IPS-20b (cell line): ENCODE data around the gene LIMCH1.
"Not testable (repeated sequence)": the region's sequence is repeated elsewhere in the genome, so short reads cannot be mapped to it uniquely, and the experiment has no call there.

ENCODE experiments used
- H3K27ac ChIP-seq: one replicate; pipeline ENCODE4 v1.5.1; 2013; ENCODE audit warnings: low read length
- H3K27me3 ChIP-seq: 2 replicates; pipeline ENCODE4 v1.6.1; 2013; ENCODE audit warnings: mild to moderate bottlenecking, low read length, inconsistent platforms; ENCODE audit not compliant: insufficient read depth
- H3K36me3 ChIP-seq: 2 replicates; pipeline ENCODE4 v1.6.1; 2013; ENCODE audit warnings: low read depth, mild to moderate bottlenecking, inconsistent platforms, low read length, moderate library complexity; ENCODE audit not compliant: insufficient read depth
- H3K4me1 ChIP-seq: 2 replicates; pipeline ENCODE4 v1.6.1; 2013; ENCODE audit warnings: mild to moderate bottlenecking, control low read depth, inconsistent platforms, low read length, moderate library complexity; ENCODE audit not compliant: insufficient read depth
- H3K4me3 ChIP-seq: 2 replicates; pipeline ENCODE4 v1.5.1; 2013; ENCODE audit warnings: mild to moderate bottlenecking, low read length, inconsistent platforms
- H3K9ac ChIP-seq: 2 replicates; pipeline ENCODE4 v1.6.1; 2013; ENCODE audit warnings: low read depth, mild to moderate bottlenecking, inconsistent platforms, low read length, moderate library complexity
- H3K9me3 ChIP-seq: 2 replicates; pipeline ENCODE4 v1.6.1; 2013; ENCODE audit warnings: mild to moderate bottlenecking, low read depth, low read length, inconsistent platforms; ENCODE audit not compliant: insufficient read depth

LIMCH1 gene

GRCh38 chr4:41692717-41693345, 154.9 kb downstream of the LIMCH1 start:
- no peak overlapping the region for H3K27ac ChIP-seq
- H3K27me3 ChIP-seq, result no peaks in the 10 kb centered on the region
- H3K4me1 ChIP-seq, result no peaks in the 10 kb centered on the region
- H3K36me3 ChIP-seq, result peaks cover 5% of the 10 kb centered on the region; the same call in 1 of the 2 replicates
- no peaks in the 10 kb centered on the region for H3K9me3 ChIP-seq
- no peak overlapping the region for H3K9ac ChIP-seq
- H3K4me3 ChIP-seq, result 0 out of 2 replicates have a peak overlapping the region, but pooled peaks have one; percentile 6

- Histone ChIP-seq H3K9me3 (no peaks in the 10 kb centered on the region), H3K9ac (no peak overlapping the region), H3K36me3 (peaks cover 2% of the 10 kb centered on the region; the same call in 1 of the 2 replicates), H3K27me3 (no peaks in the 10 kb centered on the region), H3K4me3 (no peak overlapping the region), H3K4me1 (no peaks in the 10 kb centered on the region), H3K27ac (no peak overlapping the region)
Measured at GRCh38 chr4:41693629-41694028, 155.7 kb downstream of the LIMCH1 start.

- Histone ChIP-seq H3K27ac (no peak overlapping the region), H3K36me3 (no peaks in the 10 kb centered on the region), H3K4me1 (no peaks in the 10 kb centered on the region), H3K4me3 (no peak overlapping the region), H3K9me3 (no peaks in the 10 kb centered on the region), H3K27me3 (no peaks in the 10 kb centered on the region), H3K9ac (no peak overlapping the region)
Measured at GRCh38 chr4:41696131-41696530, 158.2 kb downstream of the LIMCH1 start.

GRCh38 chr4:41696763-41697162, 158.8 kb downstream of the LIMCH1 start:
- no peak overlapping the region for H3K9ac ChIP-seq
- H3K27me3 ChIP-seq, result no peaks in the 10 kb centered on the region
- no peaks in the 10 kb centered on the region for H3K9me3 ChIP-seq
- H3K4me3 ChIP-seq, result no peak overlapping the region
- no peaks in the 10 kb centered on the region for H3K36me3 ChIP-seq
- H3K4me1 ChIP-seq, result no peaks in the 10 kb centered on the region
- H3K27ac ChIP-seq, result no peak overlapping the region

- no peak overlapping the region for H3K4me3 ChIP-seq
- no peaks in the 10 kb centered on the region for H3K36me3 ChIP-seq
- no peaks in the 10 kb centered on the region for H3K4me1 ChIP-seq
- H3K9me3 ChIP-seq, result no peaks in the 10 kb centered on the region
- H3K27me3 ChIP-seq, result peaks cover 9% of the 10 kb centered on the region; the same call in 1 of the 2 replicates
- H3K9ac ChIP-seq, result no peak overlapping the region
- H3K27ac ChIP-seq, result no peak overlapping the region
Measured at GRCh38 chr4:41701983-41702382, 164.0 kb downstream of the LIMCH1 start.

GRCh38 chr4:41702770-41703169, 164.8 kb downstream of the LIMCH1 start:
- Histone ChIP-seq H3K4me3 (no peak overlapping the region), H3K4me1 (no peaks in the 10 kb centered on the region), H3K9ac (no peak overlapping the region), H3K36me3 (no peaks in the 10 kb centered on the region), H3K9me3 (no peaks in the 10 kb centered on the region), H3K27me3 (peaks cover 9% of the 10 kb centered on the region; the same call in 1 of the 2 replicates), H3K27ac (no peak overlapping the region)

- H3K9ac ChIP-seq, result no peak overlapping the region
- no peak overlapping the region for H3K4me3 ChIP-seq
- H3K9me3 ChIP-seq, result no peaks in the 10 kb centered on the region
- H3K4me1 ChIP-seq, result no peaks in the 10 kb centered on the region
- H3K27ac ChIP-seq, result no peak overlapping the region
- H3K27me3 ChIP-seq, result peaks cover 9% of the 10 kb centered on the region; the same call in 1 of the 2 replicates
- no peaks in the 10 kb centered on the region for H3K36me3 ChIP-seq
Measured at GRCh38 chr4:41703785-41704184, 165.8 kb downstream of the LIMCH1 start.

- no peak overlapping the region for H3K4me3 ChIP-seq
- H3K36me3 ChIP-seq, result no peaks in the 10 kb centered on the region
- no peaks in the 10 kb centered on the region for H3K4me1 ChIP-seq
- no peaks in the 10 kb centered on the region for H3K9me3 ChIP-seq
- peaks cover 9% of the 10 kb centered on the region; the same call in 1 of the 2 replicates for H3K27me3 ChIP-seq
- H3K9ac ChIP-seq, result no peak overlapping the region
- H3K27ac ChIP-seq, result no peak overlapping the region
Measured at GRCh38 chr4:41709844-41710481, 172.0 kb downstream of the LIMCH1 start.

- H3K27ac ChIP-seq, H3K9ac ChIP-seq, H3K4me1 ChIP-seq: not testable (repeated sequence)
Measured at GRCh38 chr4:41711654-41712053, 173.7 kb downstream of the LIMCH1 start.

GRCh38 chr4:41712425-41712824, 174.5 kb downstream of the LIMCH1 start:
- peaks cover 10% of the 10 kb centered on the region; the same call in 1 of the 2 replicates for H3K27me3 ChIP-seq
- H3K36me3 ChIP-seq, result no peaks in the 10 kb centered on the region
- no peaks in the 10 kb centered on the region for H3K9me3 ChIP-seq
- H3K9ac ChIP-seq, result no peak overlapping the region
- no peak overlapping the region for H3K27ac ChIP-seq
- H3K4me3 ChIP-seq, result no peak overlapping the region
- no peaks in the 10 kb centered on the region for H3K4me1 ChIP-seq

More at GRCh38 chr4:41711654-41712053, 173.7 kb downstream of the LIMCH1 start:
- not testable (repeated sequence) for H3K36me3 ChIP-seq, H3K9me3 ChIP-seq, H3K4me3 ChIP-seq, H3K27me3 ChIP-seq

GRCh38 chr4:41713768-41714167, 175.8 kb downstream of the LIMCH1 start:
- H3K9ac ChIP-seq, result no peak overlapping the region
- H3K36me3 ChIP-seq, result no peaks in the 10 kb centered on the region
- no peaks in the 10 kb centered on the region for H3K9me3 ChIP-seq
- no peak overlapping the region for H3K27ac ChIP-seq
- peaks cover 14% of the 10 kb centered on the region; the same call in 1 of the 2 replicates for H3K27me3 ChIP-seq
- no peaks in the 10 kb centered on the region for H3K4me1 ChIP-seq
- no peak overlapping the region for H3K4me3 ChIP-seq

GRCh38 chr4:41714364-41715000, 176.5 kb downstream of the LIMCH1 start:
- H3K4me1 ChIP-seq, result no peaks in the 10 kb centered on the region
- peaks cover 18% of the 10 kb centered on the region for H3K27me3 ChIP-seq
- no peak overlapping the region for H3K4me3 ChIP-seq
- no peak overlapping the region for H3K9ac ChIP-seq
- no peaks in the 10 kb centered on the region for H3K9me3 ChIP-seq
- no peaks in the 10 kb centered on the region for H3K36me3 ChIP-seq
- H3K27ac ChIP-seq, result no peak overlapping the region
